SK-N-SH treated with all-trans-retinoic acid at 6 μM for 48 hours (cell line): Measurements from ENCODE around the gene AKAP13.

Source experiments
- ATAC-seq: fragments of 200-7000 bp; cut with Tn5 transposase; 3 replicates; pipeline ENCODE4 v1.9.1; 2020; ENCODE audit warnings: mild to moderate bottlenecking, moderate library complexity
- ARNTL ChIP-seq: fragments of 450-650 bp; formaldehyde crosslinking; IDR thresholded peaks from 2 replicates; pipeline ENCODE4 v1.5.0; 2020; ENCODE audit warnings: low read depth, mild to moderate bottlenecking, moderate library complexity, borderline replicate concordance
- BACH2 ChIP-seq: fragments of 250-450 bp; sonication (Bioruptor Pico); IDR thresholded peaks from 2 replicates; pipeline ENCODE4 v1.9.0; 2021; ENCODE audit warnings: mild to moderate bottlenecking, borderline replicate concordance
- CSDC2 ChIP-seq: fragments of 250-450 bp; sonication (Bioruptor Pico); IDR thresholded peaks from 2 replicates; pipeline ENCODE4 v1.5.0; 2020; ENCODE audit warnings: mild to moderate bottlenecking, moderate library complexity
- ESRRG ChIP-seq: fragments of 250-450 bp; sonication (Bioruptor Pico); IDR thresholded peaks from 2 replicates; pipeline ENCODE4 v1.6.1; 2021; ENCODE audit warnings: mild to moderate bottlenecking
- GLIS3 ChIP-seq: fragments of 250-450 bp; sonication (Bioruptor Pico); IDR thresholded peaks from 2 replicates; pipeline ENCODE4 v1.5.0; 2020; ENCODE audit warnings: mild to moderate bottlenecking, moderate library complexity
- ISL1 ChIP-seq: fragments of 250-450 bp; sonication (Bioruptor Pico); IDR thresholded peaks from 2 replicates; pipeline ENCODE4 v2.1.2; 2022; ENCODE audit warnings: mild to moderate bottlenecking, moderate library complexity
- OSR1 ChIP-seq: fragments of 250-450 bp; sonication (Bioruptor Pico); IDR thresholded peaks from 2 replicates; pipeline ENCODE4 v1.8.0; 2022; ENCODE audit warnings: moderate library complexity, mild to moderate bottlenecking, inconsistent platforms
- PPARA ChIP-seq: fragments of 250-450 bp; sonication (Bioruptor Pico); IDR thresholded peaks from 2 replicates; pipeline ENCODE4 v1.5.0; 2020; ENCODE audit warnings: mild to moderate bottlenecking, borderline replicate concordance
- RARB ChIP-seq: fragments of 250-450 bp; sonication (Bioruptor Pico); IDR thresholded peaks from 2 replicates; pipeline ENCODE4 v1.8.0; 2021; ENCODE audit warnings: mild to moderate bottlenecking, moderate library complexity
- SNAI2 ChIP-seq: fragments of 250-450 bp; sonication (Bioruptor Pico); IDR thresholded peaks from 2 replicates; pipeline ENCODE4 v1.5.0; 2020; ENCODE audit warnings: mild to moderate bottlenecking, moderate library complexity
- TCF4 ChIP-seq: fragments of 250-450 bp; sonication (Bioruptor Pico); IDR thresholded peaks from 2 replicates; pipeline ENCODE4 v1.8.0; 2021; ENCODE audit warnings: mild to moderate bottlenecking, moderate library complexity, borderline replicate concordance
- TOX ChIP-seq: fragments of 250-450 bp; sonication (Bioruptor Pico); IDR thresholded peaks from 2 replicates; pipeline ENCODE4 v1.8.0; 2021; ENCODE audit warnings: mild to moderate bottlenecking, moderate library complexity, borderline replicate concordance
- ZC3H10 ChIP-seq: fragments of 250-450 bp; sonication (Bioruptor Pico); IDR thresholded peaks from 2 replicates; pipeline ENCODE4 v1.5.1; 2021; ENCODE audit warnings: mild to moderate bottlenecking, moderate library complexity
- ZFP30 ChIP-seq: fragments of 450-650 bp; formaldehyde crosslinking; IDR thresholded peaks from 2 replicates; pipeline ENCODE4 v1.5.0; 2022; ENCODE audit warnings: mild to moderate bottlenecking, moderate library complexity
- ZNF565 ChIP-seq: fragments of 450-650 bp; formaldehyde crosslinking; conservative IDR thresholded peaks from 2 replicates; pipeline ENCODE4 v1.5.0; 2020; ENCODE audit warnings: low read depth, mild to moderate bottlenecking, moderate library complexity
- ZNF70 ChIP-seq: fragments of 450-650 bp; formaldehyde crosslinking; IDR thresholded peaks from 2 replicates; pipeline ENCODE4 v1.5.0; 2020; ENCODE audit warnings: mild to moderate bottlenecking, moderate library complexity
- ZNF8 ChIP-seq: fragments of 450-650 bp; formaldehyde crosslinking; IDR thresholded peaks from 2 replicates; pipeline ENCODE4 v1.5.0; 2020; ENCODE audit warnings: mild to moderate bottlenecking, moderate library complexity
- TF ChIP-seq, protein P1 (sequence below): fragments of 250-450 bp; sonication (Bioruptor Pico); IDR thresholded peaks from 2 replicates; pipeline ENCODE4 v1.5.0; 2020; ENCODE audit warnings: mild to moderate bottlenecking, moderate library complexity
- TF ChIP-seq, protein P2 (sequence below): fragments of 250-450 bp; sonication (Bioruptor Pico); IDR thresholded peaks from 2 replicates; pipeline ENCODE4 v1.8.0; 2021; ENCODE audit warnings: low read depth, mild to moderate bottlenecking, moderate library complexity, borderline replicate concordance
- TF ChIP-seq, protein P3 (sequence below): fragments of 250-450 bp; sonication (Bioruptor Pico); IDR thresholded peaks from 2 replicates; pipeline ENCODE4 v1.5.1; 2020; ENCODE audit warnings: low read depth, mild to moderate bottlenecking, moderate library complexity
- TF ChIP-seq, protein P4 (sequence below): fragments of 250-450 bp; sonication (Bioruptor Pico); IDR thresholded peaks from 2 replicates; pipeline ENCODE4 v1.8.0; 2020; ENCODE audit warnings: mild to moderate bottlenecking, moderate library complexity, borderline replicate concordance
- TF ChIP-seq, protein P5 (sequence below): fragments of 250-450 bp; sonication (Bioruptor Pico); IDR thresholded peaks from 2 replicates; pipeline ENCODE4 v1.5.1; 2021; ENCODE audit warnings: mild to moderate bottlenecking, moderate library complexity

AKAP13 gene

DNA sequence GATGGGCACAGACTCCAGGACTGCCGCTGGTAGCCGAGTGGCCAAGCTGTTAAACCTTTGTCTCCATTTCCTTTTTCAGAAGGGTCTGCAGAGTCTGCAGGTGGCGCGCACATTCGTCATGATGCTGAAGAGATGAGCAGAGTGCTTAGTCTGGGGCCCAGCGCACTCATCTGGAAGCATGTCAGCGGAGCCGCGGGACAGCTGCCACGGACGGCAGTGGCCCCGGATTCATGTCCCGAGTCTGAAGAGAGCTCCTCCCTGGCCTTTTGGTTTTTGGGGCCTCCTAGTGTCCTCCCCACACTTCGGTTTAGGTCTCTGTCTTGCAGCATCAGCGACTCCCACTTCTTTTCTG lies 371.7 kb downstream of the AKAP13 start:
- TF ChIP-seq, protein P1, sequence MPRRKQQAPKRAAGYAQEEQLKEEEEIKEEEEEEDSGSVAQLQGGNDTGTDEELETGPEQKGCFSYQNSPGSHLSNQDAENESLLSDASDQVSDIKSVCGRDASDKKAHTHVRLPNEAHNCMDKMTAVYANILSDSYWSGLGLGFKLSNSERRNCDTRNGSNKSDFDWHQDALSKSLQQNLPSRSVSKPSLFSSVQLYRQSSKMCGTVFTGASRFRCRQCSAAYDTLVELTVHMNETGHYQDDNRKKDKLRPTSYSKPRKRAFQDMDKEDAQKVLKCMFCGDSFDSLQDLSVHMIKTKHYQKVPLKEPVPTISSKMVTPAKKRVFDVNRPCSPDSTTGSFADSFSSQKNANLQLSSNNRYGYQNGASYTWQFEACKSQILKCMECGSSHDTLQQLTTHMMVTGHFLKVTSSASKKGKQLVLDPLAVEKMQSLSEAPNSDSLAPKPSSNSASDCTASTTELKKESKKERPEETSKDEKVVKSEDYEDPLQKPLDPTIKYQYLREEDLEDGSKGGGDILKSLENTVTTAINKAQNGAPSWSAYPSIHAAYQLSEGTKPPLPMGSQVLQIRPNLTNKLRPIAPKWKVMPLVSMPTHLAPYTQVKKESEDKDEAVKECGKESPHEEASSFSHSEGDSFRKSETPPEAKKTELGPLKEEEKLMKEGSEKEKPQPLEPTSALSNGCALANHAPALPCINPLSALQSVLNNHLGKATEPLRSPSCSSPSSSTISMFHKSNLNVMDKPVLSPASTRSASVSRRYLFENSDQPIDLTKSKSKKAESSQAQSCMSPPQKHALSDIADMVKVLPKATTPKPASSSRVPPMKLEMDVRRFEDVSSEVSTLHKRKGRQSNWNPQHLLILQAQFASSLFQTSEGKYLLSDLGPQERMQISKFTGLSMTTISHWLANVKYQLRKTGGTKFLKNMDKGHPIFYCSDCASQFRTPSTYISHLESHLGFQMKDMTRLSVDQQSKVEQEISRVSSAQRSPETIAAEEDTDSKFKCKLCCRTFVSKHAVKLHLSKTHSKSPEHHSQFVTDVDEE (CRISPR knock-in tag) = no peak
- TF ChIP-seq RARB = no peak
- TF ChIP-seq ZC3H10 (CRISPR knock-in tag) = no peak
- TF ChIP-seq, protein P2, sequence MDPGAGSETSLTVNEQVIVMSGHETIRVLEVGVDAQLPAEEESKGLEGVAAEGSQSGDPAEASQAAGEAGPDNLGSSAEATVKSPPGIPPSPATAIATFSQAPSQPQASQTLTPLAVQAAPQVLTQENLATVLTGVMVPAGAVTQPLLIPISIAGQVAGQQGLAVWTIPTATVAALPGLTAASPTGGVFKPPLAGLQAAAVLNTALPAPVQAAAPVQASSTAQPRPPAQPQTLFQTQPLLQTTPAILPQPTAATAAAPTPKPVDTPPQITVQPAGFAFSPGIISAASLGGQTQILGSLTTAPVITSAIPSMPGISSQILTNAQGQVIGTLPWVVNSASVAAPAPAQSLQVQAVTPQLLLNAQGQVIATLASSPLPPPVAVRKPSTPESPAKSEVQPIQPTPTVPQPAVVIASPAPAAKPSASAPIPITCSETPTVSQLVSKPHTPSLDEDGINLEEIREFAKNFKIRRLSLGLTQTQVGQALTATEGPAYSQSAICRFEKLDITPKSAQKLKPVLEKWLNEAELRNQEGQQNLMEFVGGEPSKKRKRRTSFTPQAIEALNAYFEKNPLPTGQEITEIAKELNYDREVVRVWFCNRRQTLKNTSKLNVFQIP (CRISPR knock-in tag) = no peak
- TF ChIP-seq CSDC2 = no peak
- TF ChIP-seq ZNF8 (CRISPR knock-in tag) = no peak
- TF ChIP-seq TOX (CRISPR knock-in tag) = no peak
- TF ChIP-seq ZNF565 = no peak
- TF ChIP-seq, protein P3, sequence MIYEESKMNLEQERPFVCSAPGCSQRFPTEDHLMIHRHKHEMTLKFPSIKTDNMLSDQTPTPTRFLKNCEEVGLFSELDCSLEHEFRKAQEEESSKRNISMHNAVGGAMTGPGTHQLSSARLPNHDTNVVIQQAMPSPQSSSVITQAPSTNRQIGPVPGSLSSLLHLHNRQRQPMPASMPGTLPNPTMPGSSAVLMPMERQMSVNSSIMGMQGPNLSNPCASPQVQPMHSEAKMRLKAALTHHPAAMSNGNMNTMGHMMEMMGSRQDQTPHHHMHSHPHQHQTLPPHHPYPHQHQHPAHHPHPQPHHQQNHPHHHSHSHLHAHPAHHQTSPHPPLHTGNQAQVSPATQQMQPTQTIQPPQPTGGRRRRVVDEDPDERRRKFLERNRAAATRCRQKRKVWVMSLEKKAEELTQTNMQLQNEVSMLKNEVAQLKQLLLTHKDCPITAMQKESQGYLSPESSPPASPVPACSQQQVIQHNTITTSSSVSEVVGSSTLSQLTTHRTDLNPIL (CRISPR knock-in tag) = no peak
- no peak for TF ChIP-seq SNAI2 (CRISPR knock-in tag)
- TF ChIP-seq ZFP30 (CRISPR knock-in tag) = no peak
- no peak for TF ChIP-seq PPARA (CRISPR knock-in tag)
- no peak for TF ChIP-seq TCF4
- TF ChIP-seq ZNF70 (CRISPR knock-in tag) = no peak
- TF ChIP-seq ARNTL (CRISPR knock-in tag) = no peak
- TF ChIP-seq BACH2 (CRISPR knock-in tag) = no peak
- no peak for TF ChIP-seq ESRRG (CRISPR knock-in tag)
- no peak for ATAC-seq

DNA sequence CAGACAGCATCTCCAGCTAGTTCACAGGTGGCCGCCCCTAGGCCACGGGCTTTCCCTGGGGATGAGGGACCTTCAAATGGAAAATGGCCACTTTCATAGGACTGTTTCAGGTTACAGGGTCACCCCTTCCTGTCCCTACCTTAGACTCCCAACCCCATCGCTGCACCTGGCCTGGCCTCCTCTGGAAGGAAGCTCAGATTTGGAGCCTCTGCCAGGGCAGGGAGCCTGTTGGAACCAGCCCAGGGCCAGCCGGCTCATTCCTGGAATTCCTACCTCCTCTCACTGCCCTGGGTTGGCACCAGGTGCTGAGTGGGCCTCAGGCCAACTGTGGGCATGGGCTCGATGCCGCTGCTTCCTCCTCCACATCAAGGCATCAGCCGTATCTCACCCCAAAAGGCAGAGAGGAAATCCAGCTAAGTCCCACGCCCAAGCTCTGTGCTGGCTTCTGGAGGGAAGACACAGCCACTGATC lies 372.1 kb downstream of the AKAP13 start:
- TF ChIP-seq, protein P2 (CRISPR knock-in tag) = no peak
- TF ChIP-seq, protein P3 (CRISPR knock-in tag) = no peak
- TF ChIP-seq ARNTL (CRISPR knock-in tag) = no peak
- no peak for TF ChIP-seq CSDC2
- no peak for TF ChIP-seq OSR1 (CRISPR knock-in tag)
- TF ChIP-seq RARB = no peak
- no peak for TF ChIP-seq ZNF565
- TF ChIP-seq, protein P4, sequence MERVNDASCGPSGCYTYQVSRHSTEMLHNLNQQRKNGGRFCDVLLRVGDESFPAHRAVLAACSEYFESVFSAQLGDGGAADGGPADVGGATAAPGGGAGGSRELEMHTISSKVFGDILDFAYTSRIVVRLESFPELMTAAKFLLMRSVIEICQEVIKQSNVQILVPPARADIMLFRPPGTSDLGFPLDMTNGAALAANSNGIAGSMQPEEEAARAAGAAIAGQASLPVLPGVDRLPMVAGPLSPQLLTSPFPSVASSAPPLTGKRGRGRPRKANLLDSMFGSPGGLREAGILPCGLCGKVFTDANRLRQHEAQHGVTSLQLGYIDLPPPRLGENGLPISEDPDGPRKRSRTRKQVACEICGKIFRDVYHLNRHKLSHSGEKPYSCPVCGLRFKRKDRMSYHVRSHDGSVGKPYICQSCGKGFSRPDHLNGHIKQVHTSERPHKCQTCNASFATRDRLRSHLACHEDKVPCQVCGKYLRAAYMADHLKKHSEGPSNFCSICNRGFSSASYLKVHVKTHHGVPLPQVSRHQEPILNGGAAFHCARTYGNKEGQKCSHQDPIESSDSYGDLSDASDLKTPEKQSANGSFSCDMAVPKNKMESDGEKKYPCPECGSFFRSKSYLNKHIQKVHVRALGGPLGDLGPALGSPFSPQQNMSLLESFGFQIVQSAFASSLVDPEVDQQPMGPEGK (CRISPR knock-in tag) = no peak
- ATAC-seq = no peak

DNA sequence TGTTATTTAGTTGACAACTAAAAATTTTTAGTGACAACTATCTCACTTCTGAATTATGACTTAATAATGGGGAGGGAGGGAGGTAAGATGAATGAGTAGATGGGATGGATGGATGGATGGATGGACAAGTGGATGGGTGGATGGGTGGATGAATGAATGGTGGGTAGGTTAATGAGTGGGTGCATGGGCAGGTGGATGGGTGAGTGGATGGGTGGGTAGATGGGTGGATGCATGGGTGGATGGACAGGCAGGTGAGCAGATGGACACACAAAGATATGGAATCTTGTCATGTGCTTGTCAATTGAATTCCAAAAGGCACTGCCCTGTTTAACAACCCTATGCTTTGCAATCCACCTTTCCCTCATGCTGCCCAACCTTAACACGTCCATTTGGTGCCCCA lies 372.9 kb downstream of the AKAP13 start:
- no peak for ATAC-seq
- TF ChIP-seq GLIS3 (CRISPR knock-in tag) (no peak), ESRRG (CRISPR knock-in tag) (no peak), ISL1 (no peak), ZNF70 (CRISPR knock-in tag) (no peak), ZFP30 (CRISPR knock-in tag) (no peak), CSDC2 (no peak), PPARA (CRISPR knock-in tag) (no peak)
- TF ChIP-seq, protein P3 (CRISPR knock-in tag) = no peak
- TF ChIP-seq, protein P5, sequence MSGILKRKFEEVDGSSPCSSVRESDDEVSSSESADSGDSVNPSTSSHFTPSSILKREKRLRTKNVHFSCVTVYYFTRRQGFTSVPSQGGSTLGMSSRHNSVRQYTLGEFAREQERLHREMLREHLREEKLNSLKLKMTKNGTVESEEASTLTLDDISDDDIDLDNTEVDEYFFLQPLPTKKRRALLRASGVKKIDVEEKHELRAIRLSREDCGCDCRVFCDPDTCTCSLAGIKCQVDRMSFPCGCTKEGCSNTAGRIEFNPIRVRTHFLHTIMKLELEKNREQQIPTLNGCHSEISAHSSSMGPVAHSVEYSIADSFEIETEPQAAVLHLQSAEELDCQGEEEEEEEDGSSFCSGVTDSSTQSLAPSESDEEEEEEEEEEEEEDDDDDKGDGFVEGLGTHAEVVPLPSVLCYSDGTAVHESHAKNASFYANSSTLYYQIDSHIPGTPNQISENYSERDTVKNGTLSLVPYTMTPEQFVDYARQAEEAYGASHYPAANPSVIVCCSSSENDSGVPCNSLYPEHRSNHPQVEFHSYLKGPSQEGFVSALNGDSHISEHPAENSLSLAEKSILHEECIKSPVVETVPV (CRISPR knock-in tag) = no peak
- TF ChIP-seq, protein P2 (CRISPR knock-in tag) = no peak
